GM12878 (cell line): Measurements from ENCODE around the gene GPR146. TPM values are rescaled to one million over a fixed set of nuclear protein-coding genes. Genes with fewer than 3 reads are reported as not detected.

Experiments used
- ATAC-seq: fragments of 200-7000 bp; cut with Tn5 transposase; 3 replicates; pipeline ENCODE4 v1.9.1; 2020; ENCODE audit warnings: mild to moderate bottlenecking, moderate library complexity
- BruUV-seq: library from RNA; stranded (reverse); fragments of 400-500 nt; replicated peaks from 2 replicates; lab custom pipeline; 2021; lab: Mats Ljungman, UMichigan
- CTCF ChIA-PET: fragments of 300-600 bp; sonication (Branson Sonifier 250); formaldehyde crosslinking; extraction: SDS; loops from one replicate; lab custom pipeline; 2021; ENCODE audit warnings: inconsistent platforms; lab: Yijun Ruan, JAX
- POLR2A ChIA-PET: fragments of 350-600 bp; formaldehyde crosslinking; extraction: SDS; loops from one replicate; lab custom pipeline; 2021; ENCODE audit warnings: inconsistent platforms; lab: Charles Lee
- RAD21 ChIA-PET: fragments of 300-600 bp; sonication (Branson Sonifier 250); formaldehyde crosslinking; loops from one replicate; lab custom pipeline; 2023; ENCODE audit warnings: antibody characterized with exemption; ENCODE audit not compliant: unreplicated experiment; lab: Charles Lee
- SMC1A ChIA-PET: fragments of 300-600 bp; sonication (Branson Sonifier 250); formaldehyde crosslinking; loops from one replicate; lab custom pipeline; 2023; ENCODE audit not compliant: unreplicated experiment, uncharacterized antibody; lab: Charles Lee
- DNase-seq: peaks from one replicate; pipeline ENCODE4 v3.0.0-alpha.2; 2011; ENCODE audit warnings: low read depth, low spot score
- FAIRE-seq: peaks from 3 replicates; lab custom pipeline; 2011; peaks lifted over from hg19 to GRCh38; lab: Jason Lieb, UNC
- H2AFZ ChIP-seq: 2 replicates; pipeline ENCODE4 v1.6.0; 2011; ENCODE audit warnings: low read depth, low read length, control low read depth; ENCODE audit not compliant: control insufficient read depth
- H3K27ac ChIP-seq: 2 replicates; pipeline ENCODE4 v1.5.1; 2011; ENCODE audit warnings: control low read depth; ENCODE audit not compliant: control insufficient read depth, insufficient read depth
- H3K27me3 ChIP-seq, 2 experiments: replicated peaks in 1 of 2; 2 replicates each; pipeline versions ENCODE4 v1.6.0 to v1.6.1; 2011; ENCODE audit warnings: low read length in 1 of 2; ENCODE audit not compliant: control insufficient read depth in 2 of 2, insufficient read depth in 2 of 2
- H3K36me3 ChIP-seq, 2 experiments: 2 replicates each; pipeline ENCODE4 v1.5.1; 2011; ENCODE audit warnings: low read length in 1 of 2; ENCODE audit not compliant: control insufficient read depth in 2 of 2, insufficient read depth in 2 of 2
- H3K4me1 ChIP-seq: 2 replicates; pipeline ENCODE4 v1.6.1; 2011; ENCODE audit warnings: mild to moderate bottlenecking, low read length, moderate library complexity, mixed read lengths; ENCODE audit not compliant: control insufficient read depth, insufficient read depth
- H3K4me2 ChIP-seq: 2 replicates; pipeline ENCODE4 v1.6.0; 2011; ENCODE audit warnings: control low read depth; ENCODE audit not compliant: control insufficient read depth, insufficient read depth
- H3K4me3 ChIP-seq: fragments of 200-600 bp; sonication (generic); 2 replicates; pipeline ENCODE4 v1.5.1; 2016
- H3K79me2 ChIP-seq: 2 replicates; pipeline ENCODE4 v1.6.0; 2011; ENCODE audit warnings: low read length; ENCODE audit not compliant: control insufficient read depth, insufficient read depth
- H3K9ac ChIP-seq: 2 replicates; pipeline ENCODE4 v1.8.0; 2011; ENCODE audit warnings: low read length, control low read depth, mixed read lengths; ENCODE audit not compliant: control insufficient read depth, insufficient read depth
- H3K9me3 ChIP-seq: replicated peaks from 3 replicates; pipeline ENCODE4 v1.5.1; 2011; ENCODE audit warnings: mild to moderate bottlenecking, low read length; ENCODE audit not compliant: control insufficient read depth, insufficient read depth
- H4K20me1 ChIP-seq: 2 replicates; pipeline ENCODE4 v1.6.0; 2011; ENCODE audit not compliant: control insufficient read depth, insufficient read depth
- BMI1 ChIP-seq: fragments of 450-650 bp; IDR thresholded peaks from 2 replicates; pipeline ENCODE4 v1.6.1; 2016; ENCODE audit warnings: mild to moderate bottlenecking, moderate library complexity, borderline replicate concordance
- BRCA1 ChIP-seq: IDR thresholded peaks from 2 replicates; pipeline ENCODE4 v1.6.1; 2011; ENCODE audit warnings: low read depth, low read length, improper control_type of control experiment
- EP300 ChIP-seq, 2 experiments: fragments of 150-350 bp in 1 of 2; IDR thresholded peaks; 2 replicates each; pipeline ENCODE4 v1.6.1; 2011 to 2012; ENCODE audit warnings: low read depth in 2 of 2, low read length in 2 of 2, borderline replicate concordance in 1 of 2, improper control_type of control experiment in 1 of 2, inconsistent platforms in 1 of 2; ENCODE audit not compliant: control insufficient read depth in 1 of 2
- HCFC1 ChIP-seq: fragments of 150-350 bp; IDR thresholded peaks from 2 replicates; pipeline ENCODE4 v1.6.1; 2014; ENCODE audit warnings: low read length
- HDAC2 ChIP-seq: fragments of 200-600 bp; sonication (generic); IDR thresholded peaks from 2 replicates; pipeline ENCODE4 v1.6.1; 2017
- KDM1A ChIP-seq: fragments of 200-600 bp; sonication (generic); IDR thresholded peaks from 2 replicates; pipeline ENCODE4 v1.6.1; 2016; ENCODE audit warnings: borderline replicate concordance
- KLF5 ChIP-seq: fragments of 450-650 bp; IDR thresholded peaks from 2 replicates; pipeline ENCODE4 v1.6.1; 2014; ENCODE audit warnings: mild to moderate bottlenecking; ENCODE audit not compliant: partially characterized antibody
- MEF2B ChIP-seq: fragments of 450-650 bp; IDR thresholded peaks from 2 replicates; pipeline ENCODE4 v1.6.1; 2018; ENCODE audit warnings: mild to moderate bottlenecking, moderate library complexity; ENCODE audit not compliant: partially characterized antibody, poor library complexity, severe bottlenecking
- MLLT1 ChIP-seq: fragments of 450-650 bp; IDR thresholded peaks from 2 replicates; pipeline ENCODE4 v1.6.1; 2016; ENCODE audit warnings: mild to moderate bottlenecking
- MYB ChIP-seq: fragments of 150-350 bp; IDR thresholded peaks from 2 replicates; pipeline ENCODE4 v1.6.1; 2014; ENCODE audit warnings: mild to moderate bottlenecking, low read depth, low read length, borderline replicate concordance
- NFIC ChIP-seq: IDR thresholded peaks from 2 replicates; pipeline ENCODE4 v1.6.1; 2012; ENCODE audit warnings: low read depth, mild to moderate bottlenecking, inconsistent platforms, low read length, moderate library complexity
- PML ChIP-seq: IDR thresholded peaks from 2 replicates; pipeline ENCODE4 v1.6.1; 2012; ENCODE audit warnings: low read length, inconsistent platforms
- POLR2AphosphoS2 ChIP-seq: IDR thresholded peaks from 2 replicates; pipeline ENCODE4 v1.6.1; 2011; ENCODE audit warnings: low read depth, mild to moderate bottlenecking, low read length, improper control_type of control experiment, moderate library complexity
- RBBP5 ChIP-seq: fragments of 200-600 bp; sonication (generic); conservative IDR thresholded peaks from 2 replicates; pipeline ENCODE4 v1.6.1; 2016
- SMAD1 ChIP-seq: fragments of 450-650 bp; IDR thresholded peaks from 2 replicates; pipeline ENCODE4 v1.6.1; 2018; ENCODE audit warnings: mild to moderate bottlenecking, low read depth; ENCODE audit not compliant: partially characterized antibody
- STAT1 ChIP-seq: fragments of 450-650 bp; conservative IDR thresholded peaks from 2 replicates; pipeline ENCODE4 v1.6.1; 2014; ENCODE audit warnings: antibody characterized with exemption, mild to moderate bottlenecking
- SUPT20H ChIP-seq: IDR thresholded peaks from 2 replicates; pipeline ENCODE4 v1.6.1; 2011; ENCODE audit warnings: low read depth, mild to moderate bottlenecking, low read length, moderate library complexity, borderline replicate concordance; ENCODE audit not compliant: control insufficient read depth
- ZSCAN29 ChIP-seq: fragments of 450-650 bp; IDR thresholded peaks from 2 replicates; pipeline ENCODE4 v1.6.1; 2017; ENCODE audit warnings: mild to moderate bottlenecking, moderate library complexity
- WGBS: methylation state at CpG from one replicate; pipeline ENCODE4 v1.1.6; 2016; ENCODE audit warnings: low lambda C conversion rate; ENCODE audit not compliant: insufficient replicate concordance, insufficient coverage; ENCODE audit errors: missing lambda C conversion rate; 5-methylcytosine and 5-hydroxymethylcytosine counted together
- in situ Hi-C: fragments of 300-500 bp; cut with MboI; formaldehyde crosslinking; loops from 9 replicates; pipeline ENCODE4 v1.14.3; 2018; ENCODE audit warnings: mixed read lengths
- intact Hi-C: fragments of 100-400 bp; cut with micrococcal nuclease; formaldehyde crosslinking; loops from one replicate; pipeline ENCODE4 v1.14.2; 2022; ENCODE audit not compliant: unreplicated experiment
- polyA plus RNA-seq, 11 experiments: library from polyadenylated mRNA; depleted of rRNA in 4 of 11; unstranded in 6 of 11; stranded (reverse) in 5 of 11; fragments of >200 nt; fragmentation: Nextera tagmentation in 4 of 11; fragmentation: Illumina TruSeq in 1 of 11; extraction: Ambion mirVana in 4 of 11; extraction: Trizol in 1 of 11; gene quantifications; 1 replicate in 1 of 11; 2 replicates in 10 of 11; pipeline versions ENCODE4 v1.2.1 to v1.2.3, GENCODE V29; 2011 to 2016; ENCODE audit warnings: inconsistent platforms in 2 of 11, missing spikeins in 2 of 11, low read depth in 1 of 11
- total RNA-seq, 4 experiments: library from RNA; depleted of rRNA in 3 of 4; stranded (reverse); fragments of >200 nt in 3 of 4; fragmentation: Illumina TruSeq in 1 of 4; extraction: Trizol in 1 of 4; gene quantifications; 2 replicates each; pipeline versions ENCODE4 v1.2.1 to v1.2.3, GENCODE V29; 2013 to 2021

GPR146 gene
- total and polyA plus RNA-seq, 10 of the 15 experiments (the other 5 are each of a cell fraction or from before 2014, with no cell fraction given) = 0.19 to 12.0 (median 0.54) TPM; not detected in 2

GRCh38 chr7:1106063-1106792 lies 61.9 kb downstream of the GPR146 start:
- peak overlapping the region; percentile 55; the same call in 1 of the 2 replicates for H3K4me2 ChIP-seq
- ChIA-PET POLR2A (interaction anchor here (2.0 kb wide), 1 partner anchor 20 kb away, joined by 12 read pairs; no protein-coding TSS in a partner anchor), CTCF (interaction anchor here (4.8 to 6.1 kb wide), 2 partner anchors 19 to 41 kb away, joined by 22 to 77 read pairs; partner anchors contain the start of gene GPER1), SMC1A (interaction anchor here (0.8 kb wide), 1 partner anchor 63 kb away, joined by 3 read pairs; no protein-coding TSS in a partner anchor), RAD21 (interaction anchor here (1.4 to 3.4 kb wide), 2 partner anchors 20 to 33 kb away, joined by 4 to 21 read pairs; a partner anchor contains a TSS)
- no peak overlapping the region for H3K9ac ChIP-seq
- FAIRE-seq (no peak), ATAC-seq (no peak), DNase-seq (no peak)
- no peak overlapping the region for H2AFZ ChIP-seq
- intact Hi-C loops = no loop called here
- H3K4me3 ChIP-seq = no peak overlapping the region
- H3K27ac ChIP-seq = peak overlapping the region; percentile 70; the same call in 1 of the 2 replicates
- H3K4me1 ChIP-seq = peaks cover 33% of the 10 kb centered on the region
- no peaks in the 10 kb centered on the region for H4K20me1 ChIP-seq
- 84% methylated on average over 27 of the region's 27 CpGs for WGBS
- H3K36me3 ChIP-seq = peaks cover 0 to 1% of the 10 kb centered on the region in 2 experiments; a peak in 2 of 4 replicates
- no TSS peak for BruUV-seq
- TF ChIP-seq STAT1 (no peak), HDAC2 (no peak), MYB (no peak), EP300 (IDR thresholded peaks at IDR 0.05; ENCODE audit: borderline replicate concordance in 1 of 2, control insufficient read depth in 1 of 2, low read depth in 2 of 2, low read length in 2 of 2) (no peak), POLR2AphosphoS2 (no peak), BRCA1 (no peak), SMAD1 (no peak), BMI1 (no peak), KLF5 (no peak), NFIC (no peak), MLLT1 (no peak), MEF2B (no peak), RBBP5 (no peak), KDM1A (no peak), ZSCAN29 (no peak), PML (no peak), HCFC1 (no peak), SUPT20H (no peak)
- peaks cover 4% of the 10 kb centered on the region for H3K79me2 ChIP-seq
- H3K9me3 ChIP-seq = no peaks in the 10 kb centered on the region
- no peaks in the 10 kb centered on the region for H3K27me3 ChIP-seq
- in situ Hi-C loops = no loop called here
